PC-3 (cell line): ENCODE data around the gene LMO2. TPM values are rescaled to one million over a fixed set of nuclear protein-coding genes. Genes with fewer than 3 reads are reported as not detected.

Experiments used
- ATAC-seq: fragments of 200-7000 bp; cut with Tn5 transposase; 2 replicates; pipeline ENCODE4 v1.9.1; 2020; ENCODE audit warnings: mild to moderate bottlenecking, moderate library complexity
- BruUV-seq: library from RNA; stranded (reverse); fragments of 400-500 nt; replicated peaks from 2 replicates; lab custom pipeline; 2021; lab: Mats Ljungman, UMichigan
- CTCF ChIA-PET: fragments of 300-600 bp; sonication (Branson Sonifier 250); formaldehyde crosslinking; loops from one replicate; lab custom pipeline; 2022; ENCODE audit warnings: antibody characterized with exemption; lab: Charles Lee
- POLR2A ChIA-PET: fragments of 300-600 bp; sonication (Branson Sonifier 250); formaldehyde crosslinking; loops from one replicate; lab custom pipeline; 2022; ENCODE audit warnings: antibody characterized with exemption; ENCODE audit not compliant: unreplicated experiment; lab: Charles Lee
- DNase-seq: peaks from one replicate; pipeline ENCODE4 v3.0.0-alpha.2; 2015
- H2AFZ ChIP-seq: fragments of 300-600 bp; sonication (generic); 2 replicates; pipeline ENCODE4 v1.6.0; 2016; ENCODE audit warnings: antibody characterized with exemption, low read length
- H3F3A ChIP-seq: fragments of 300-600 bp; sonication (generic); one replicate; pipeline ENCODE4 v1.6.0; 2017; ENCODE audit warnings: antibody characterized with exemption, low read length, control low read depth, mild to moderate bottlenecking; ENCODE audit not compliant: unreplicated experiment
- H3K27ac ChIP-seq: fragments of 300-600 bp; sonication (generic); 2 replicates; pipeline ENCODE4 v1.5.1; 2016; ENCODE audit warnings: mild to moderate bottlenecking, low read length
- H3K27me3 ChIP-seq: fragments of 300-600 bp; sonication (generic); 2 replicates; pipeline ENCODE4 v1.6.1; 2016; ENCODE audit warnings: low read length, mixed read lengths
- H3K36me3 ChIP-seq: fragments of 300-600 bp; sonication (generic); 2 replicates; pipeline ENCODE4 v1.6.1; 2016; ENCODE audit warnings: low read depth, mixed run types, low read length, mixed read lengths
- H3K4me1 ChIP-seq: fragments of 300-600 bp; sonication (generic); 2 replicates; pipeline ENCODE4 v1.5.1; 2016; ENCODE audit warnings: low read length; ENCODE audit not compliant: insufficient read depth
- H3K4me2 ChIP-seq: fragments of 300-600 bp; sonication (generic); 2 replicates; pipeline ENCODE4 v1.6.0; 2016; ENCODE audit warnings: low read length
- H3K4me3 ChIP-seq: fragments of 300-600 bp; sonication (generic); 2 replicates; pipeline ENCODE4 v1.5.1; 2016; ENCODE audit warnings: mild to moderate bottlenecking, low read length, mixed read lengths
- H3K79me2 ChIP-seq: fragments of 300-600 bp; sonication (generic); 2 replicates; pipeline ENCODE4 v1.6.1; 2017; ENCODE audit warnings: low read length, mixed read lengths
- H3K9ac ChIP-seq: fragments of 300-600 bp; sonication (generic); 2 replicates; pipeline ENCODE4 v1.6.0; 2016; ENCODE audit warnings: mild to moderate bottlenecking, low read length
- H3K9me2 ChIP-seq: fragments of 300-600 bp; sonication (generic); replicated peaks from 2 replicates; pipeline ENCODE4 v1.6.1; 2016; ENCODE audit warnings: mixed run types, low read length, mixed read lengths
- H3K9me3 ChIP-seq: fragments of 300-600 bp; sonication (generic); 2 replicates; pipeline ENCODE4 v1.6.1; 2016; ENCODE audit warnings: low read length, mixed read lengths
- H4K20me1 ChIP-seq: fragments of 300-600 bp; sonication (generic); 2 replicates; pipeline ENCODE4 v1.6.1; 2016; ENCODE audit warnings: low read length, mixed read lengths
- EZH2 ChIP-seq: fragments of 300-600 bp; sonication (generic); IDR thresholded peaks from one replicate; pipeline ENCODE4 v1.6.1; 2017; ENCODE audit warnings: antibody characterized with exemption, mild to moderate bottlenecking, low read length; ENCODE audit not compliant: unreplicated experiment
- EZH2phosphoT487 ChIP-seq: fragments of 300-600 bp; sonication (generic); IDR thresholded peaks from 2 replicates; pipeline ENCODE4 v1.6.1; 2018; ENCODE audit warnings: mild to moderate bottlenecking, antibody characterized with exemption, low read length, borderline replicate concordance
- intact Hi-C: fragments of 100-400 bp; cut with micrococcal nuclease; formaldehyde crosslinking; loops from 2 replicates; pipeline ENCODE4 v1.9.0; 2023
- total RNA-seq: library from RNA; depleted of rRNA; stranded (reverse); fragments of >200 nt; gene quantifications from 2 replicates; pipeline ENCODE4 v1.2.3, GENCODE V29; 2014
- TF ChIP-seq, protein P1 (sequence below): fragments of 300-600 bp; sonication (generic); conservative IDR thresholded peaks from 2 replicates; pipeline ENCODE4 v1.5.1; 2017; ENCODE audit warnings: antibody characterized with exemption, low read depth, mild to moderate bottlenecking, low read length

LMO2 gene
- total RNA-seq, 1 experiment from 2014 or later = 0.51 TPM

DNA sequence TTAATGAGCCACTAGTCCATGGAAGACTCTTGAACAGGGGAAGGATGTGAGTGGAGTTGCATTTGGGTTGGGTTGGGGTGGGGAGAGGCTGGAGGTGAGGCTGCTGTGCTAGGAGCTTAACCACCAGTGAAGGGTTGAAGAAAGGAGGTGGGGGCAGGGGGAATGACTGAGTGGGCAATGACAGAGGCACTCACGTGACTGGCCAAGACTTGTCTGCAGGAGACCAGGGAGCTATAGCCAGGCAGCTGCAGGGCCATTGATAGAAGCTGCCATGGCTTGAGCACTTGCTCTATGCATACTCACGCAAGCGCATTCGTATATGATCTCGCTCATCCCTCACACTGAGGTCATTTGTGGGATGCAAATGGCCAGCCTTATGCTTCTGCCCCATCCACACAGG is 4.0 kb downstream of the LMO2 start:
- Histone ChIP-seq H3K4me1 (no peaks in the 10 kb centered on the region), H3F3A (no peaks in the 10 kb centered on the region), H3K9me3 (no peaks in the 10 kb centered on the region), H2AFZ (no peak overlapping the region), H3K9me2 (no peaks in the 10 kb centered on the region), H3K4me2 (no peak overlapping the region), H3K27ac (no peak overlapping the region), H3K79me2 (no peaks in the 10 kb centered on the region), H3K9ac (no peak overlapping the region), H3K36me3 (no peaks in the 10 kb centered on the region), H4K20me1 (no peaks in the 10 kb centered on the region), H3K27me3 (peaks cover 12% of the 10 kb centered on the region), H3K4me3 (no peak overlapping the region)
- POLR2A ChIA-PET = no interaction called here
- intact Hi-C loops = no loop called here
- ATAC-seq = no peak
- no TSS peak for BruUV-seq
- CTCF ChIA-PET = no interaction called here
- TF ChIP-seq EZH2phosphoT487 = no peak
- no peak for TF ChIP-seq EZH2
- TF ChIP-seq, protein P1, sequence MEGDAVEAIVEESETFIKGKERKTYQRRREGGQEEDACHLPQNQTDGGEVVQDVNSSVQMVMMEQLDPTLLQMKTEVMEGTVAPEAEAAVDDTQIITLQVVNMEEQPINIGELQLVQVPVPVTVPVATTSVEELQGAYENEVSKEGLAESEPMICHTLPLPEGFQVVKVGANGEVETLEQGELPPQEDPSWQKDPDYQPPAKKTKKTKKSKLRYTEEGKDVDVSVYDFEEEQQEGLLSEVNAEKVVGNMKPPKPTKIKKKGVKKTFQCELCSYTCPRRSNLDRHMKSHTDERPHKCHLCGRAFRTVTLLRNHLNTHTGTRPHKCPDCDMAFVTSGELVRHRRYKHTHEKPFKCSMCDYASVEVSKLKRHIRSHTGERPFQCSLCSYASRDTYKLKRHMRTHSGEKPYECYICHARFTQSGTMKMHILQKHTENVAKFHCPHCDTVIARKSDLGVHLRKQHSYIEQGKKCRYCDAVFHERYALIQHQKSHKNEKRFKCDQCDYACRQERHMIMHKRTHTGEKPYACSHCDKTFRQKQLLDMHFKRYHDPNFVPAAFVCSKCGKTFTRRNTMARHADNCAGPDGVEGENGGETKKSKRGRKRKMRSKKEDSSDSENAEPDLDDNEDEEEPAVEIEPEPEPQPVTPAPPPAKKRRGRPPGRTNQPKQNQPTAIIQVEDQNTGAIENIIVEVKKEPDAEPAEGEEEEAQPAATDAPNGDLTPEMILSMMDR = no peak
- DNase-seq = no peak

DNA sequence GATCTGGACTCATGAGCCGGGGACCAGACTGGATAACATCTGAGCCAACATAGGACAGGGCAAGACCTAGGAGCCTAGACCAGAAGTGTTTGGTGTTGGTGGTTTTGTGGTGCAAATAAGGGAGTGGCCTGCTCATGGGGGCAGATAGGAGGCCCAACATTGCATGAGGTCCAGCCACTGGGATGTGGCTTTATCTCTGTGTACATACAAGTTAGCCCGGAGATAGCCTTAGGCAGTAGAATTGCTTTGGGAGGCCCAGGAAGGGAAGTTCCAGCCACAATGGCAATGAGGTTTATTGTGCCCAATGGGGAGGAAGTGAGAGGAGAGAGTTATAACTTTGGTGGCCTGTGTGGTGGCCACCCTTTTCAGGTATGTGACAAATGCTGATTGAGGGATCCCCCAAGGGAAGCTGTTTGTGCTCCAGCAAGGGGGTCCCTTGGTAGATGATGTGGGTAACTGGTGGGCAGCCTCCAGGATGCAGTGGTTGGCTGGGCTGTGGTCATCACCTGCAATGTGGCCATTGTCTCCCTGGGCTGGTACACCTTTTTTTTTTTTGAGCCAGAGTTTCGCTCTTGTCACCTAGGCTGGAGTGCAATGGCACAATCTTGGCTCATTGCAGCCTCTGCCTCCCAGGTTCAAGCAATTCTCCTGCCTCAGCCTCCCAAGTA is 6.4 kb downstream of the LMO2 start:
- no peak overlapping the region for H3K4me2 ChIP-seq
- DNase-seq (no peak), ATAC-seq (no peak)
- intact Hi-C loops = no loop called here
- H3F3A ChIP-seq = no peaks in the 10 kb centered on the region
- H2AFZ ChIP-seq = no peak overlapping the region
- H3K9me2 ChIP-seq = no peaks in the 10 kb centered on the region
- POLR2A ChIA-PET = no interaction called here
- BruUV-seq = no TSS peak
- no peaks in the 10 kb centered on the region for H3K4me1 ChIP-seq
- no peak overlapping the region for H3K27ac ChIP-seq
- H3K9me3 ChIP-seq = no peaks in the 10 kb centered on the region
- CTCF ChIA-PET = no interaction called here
- H3K36me3 ChIP-seq = no peaks in the 10 kb centered on the region
- peaks cover 34% of the 10 kb centered on the region for H3K27me3 ChIP-seq
- no peak overlapping the region for H3K9ac ChIP-seq
- no peak overlapping the region for H3K4me3 ChIP-seq
- H4K20me1 ChIP-seq = no peaks in the 10 kb centered on the region
- TF ChIP-seq EZH2 (no peak), EZH2phosphoT487 (no peak)
- TF ChIP-seq, protein P1 = no peak
- H3K79me2 ChIP-seq = no peaks in the 10 kb centered on the region

DNA sequence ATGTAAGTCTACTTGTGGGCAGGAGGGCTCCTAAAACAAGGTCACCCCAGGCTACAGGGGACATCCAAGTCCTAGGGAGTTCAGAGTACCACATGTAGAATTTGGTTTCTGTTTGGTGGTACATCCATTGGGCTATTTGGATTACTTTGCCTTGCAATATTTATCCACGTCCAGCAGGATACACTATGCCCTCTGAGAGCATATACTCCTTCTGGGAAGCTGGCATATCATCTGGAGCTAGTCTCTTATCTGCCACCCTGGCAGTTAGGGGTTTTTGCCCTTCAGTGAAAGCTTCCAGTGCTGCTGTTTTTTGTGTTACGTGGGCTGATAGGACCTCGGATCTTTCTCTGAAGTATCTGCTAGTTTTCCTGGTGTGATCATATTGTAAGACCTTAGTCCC is 7.3 kb downstream of the LMO2 start:
- Histone ChIP-seq H3K9ac (no peak overlapping the region), H3K4me1 (no peaks in the 10 kb centered on the region), H3K9me2 (no peaks in the 10 kb centered on the region), H3K27ac (no peak overlapping the region), H3K4me2 (no peak overlapping the region), H3K9me3 (no peaks in the 10 kb centered on the region), H4K20me1 (no peaks in the 10 kb centered on the region), H3F3A (no peaks in the 10 kb centered on the region), H3K36me3 (no peaks in the 10 kb centered on the region), H3K27me3 (peaks cover 38% of the 10 kb centered on the region), H3K79me2 (no peaks in the 10 kb centered on the region), H3K4me3 (no peak overlapping the region), H2AFZ (no peak overlapping the region)
- ChIA-PET POLR2A (no interaction called here), CTCF (interaction anchor here (0.6 kb wide), 1 partner anchor 85 kb away, joined by 3 read pairs; no protein-coding TSS in a partner anchor)
- no TSS peak for BruUV-seq
- intact Hi-C loops = no loop called here
- TF ChIP-seq, protein P1 = no peak
- TF ChIP-seq EZH2 = no peak
- no peak for TF ChIP-seq EZH2phosphoT487
- DNase-seq (no peak), ATAC-seq (no peak)
